Endodermal cell (in vitro differentiated cells): Measurements from ENCODE around the gene SLC26A2. TPM values are rescaled to one million over a fixed set of nuclear protein-coding genes. Genes with fewer than 3 reads are reported as not detected.
A peak's percentile ranks its signal among the peaks of the same experiment; 100 is the strongest.

Experiments used
- DNase-seq: peaks from one replicate; pipeline ENCODE4 v3.0.0-alpha.2; 2017
- H3K27ac ChIP-seq: 2 replicates; pipeline ENCODE4 v1.5.1; 2013; ENCODE audit warnings: mild to moderate bottlenecking, low read depth, low read length, moderate library complexity
- H3K27me3 ChIP-seq: 2 replicates; pipeline ENCODE4 v1.6.1; 2013; ENCODE audit warnings: mild to moderate bottlenecking, low read length, moderate library complexity; ENCODE audit not compliant: insufficient read depth, control insufficient read depth, poor library complexity, severe bottlenecking
- H3K36me3 ChIP-seq: 2 replicates; pipeline ENCODE4 v1.7.0; 2013; ENCODE audit warnings: mild to moderate bottlenecking, low read length, moderate library complexity; ENCODE audit not compliant: control insufficient read depth, insufficient read depth
- H3K4me1 ChIP-seq: one replicate; pipeline ENCODE4 v1.7.0; 2013; ENCODE audit warnings: low read length; ENCODE audit not compliant: control insufficient read depth, insufficient read depth
- H3K4me3 ChIP-seq: 2 replicates; pipeline ENCODE4 v1.5.1; 2013; ENCODE audit warnings: mild to moderate bottlenecking, low read length, moderate library complexity
- H3K9ac ChIP-seq: 2 replicates; pipeline ENCODE4 v1.6.1; 2013; ENCODE audit warnings: mild to moderate bottlenecking, low read length, moderate library complexity; ENCODE audit not compliant: poor library complexity, severe bottlenecking; ENCODE audit errors: extremely low read depth
- H3K9me3 ChIP-seq: 2 replicates; pipeline ENCODE4 v1.6.1; 2013; ENCODE audit warnings: mild to moderate bottlenecking, low read length, moderate library complexity; ENCODE audit not compliant: control insufficient read depth
- H3K27ac Mint-ChIP-seq: 2 replicates; pipeline ENCODE4 v1.8.0; 2020; ENCODE audit warnings: mixed read lengths
- H3K27me3 Mint-ChIP-seq: 2 replicates; pipeline ENCODE4 v1.8.0; 2021; ENCODE audit warnings: mild to moderate bottlenecking, mixed read lengths; ENCODE audit not compliant: insufficient read depth
- H3K36me3 Mint-ChIP-seq: 2 replicates; pipeline ENCODE4 v1.8.0; 2020; ENCODE audit warnings: low read depth, mixed read lengths
- H3K4me1 Mint-ChIP-seq: 2 replicates; pipeline ENCODE4 v1.8.0; 2020; ENCODE audit warnings: mixed read lengths
- H3K4me3 Mint-ChIP-seq: 2 replicates; pipeline ENCODE4 v1.8.0; 2020; ENCODE audit warnings: mild to moderate bottlenecking, moderate library complexity, mixed read lengths
- H3K9me3 Mint-ChIP-seq: 2 replicates; pipeline ENCODE4 v1.8.0; 2020; ENCODE audit warnings: mild to moderate bottlenecking, mixed read lengths
- WGBS, 2 experiments: methylation state at CpG; one replicate each; pipeline versions ENCODE4 v1.1.5 to v1.1.7; 2013; ENCODE audit warnings: missing lambda C conversion rate in 2 of 2, mixed read lengths in 1 of 2; ENCODE audit not compliant: insufficient coverage in 1 of 2, insufficient read length in 1 of 2; 5-methylcytosine and 5-hydroxymethylcytosine counted together
- long read RNA-seq, 4 experiments: library from polyadenylated mRNA in 2 of 4; library from RNA in 1 of 4; library from capped mRNA in 1 of 4; stranded (forward) in 3 of 4; unstranded in 1 of 4; transcript quantifications; one replicate each; pipeline ENCODE4 v2.0.0, GENCODE V29; 2020 to 2021; ENCODE audit warnings: inconsistent platforms in 1 of 4
- polyA plus RNA-seq, 2 experiments: library from polyadenylated mRNA; stranded (reverse); fragments of 50-300 nt; gene quantifications; one replicate each; pipeline ENCODE4 v1.2.3, GENCODE V29; 2013
- total RNA-seq, 2 donors: library from RNA; stranded (reverse); fragmentation: NEBNext Ultra II Directional in 1 of 2; extraction: Animal tissue kit (Norgen Biotek cat#: 25700) in 1 of 2; gene quantifications; 2 replicates in 1 of 2; 3 replicates in 1 of 2; pipeline ENCODE4 v1.2.1, GENCODE V29; 2021
- TF ChIP-seq, protein P1 (sequence below): fragments of 200-600 bp; sonication (generic); conservative IDR thresholded peaks from 2 replicates; pipeline ENCODE4 v1.5.0; 2021; ENCODE audit warnings: antibody characterized with exemption, mild to moderate bottlenecking

The SLC26A2 gene
- total RNA-seq: 10 to 100 TPM; 22.3 to 23.9 TPM
- 10.8 TPM for polyA plus RNA-seq (2013, experiment 1 of 2)
- polyA plus RNA-seq (2013, experiment 2 of 2): 11.3 TPM
- long read RNA-seq, experiment 1, partial matches to known transcripts: 0 of 6 reads
- long read RNA-seq, experiment 1, other reads (novel, unspliced or antisense): 6 of 6 reads
- long read RNA-seq, experiment 2, full-length matches to known transcripts: 2 of 10 reads
- long read RNA-seq, experiment 2, partial matches to known transcripts: 0 of 10 reads
- long read RNA-seq, experiment 2, other reads (novel, unspliced or antisense): 8 of 10 reads
- long read RNA-seq, experiment 3, full-length matches to known transcripts: 52 of 62 reads
- long read RNA-seq, experiment 3, partial matches to known transcripts: 5 of 62 reads
- long read RNA-seq, experiment 3, other reads (novel, unspliced or antisense): 5 of 62 reads
- long read RNA-seq, experiment 4, full-length matches to known transcripts: 4 of 5 reads
- long read RNA-seq, experiment 4, partial matches to known transcripts: 0 of 5 reads
- long read RNA-seq, experiment 4, other reads (novel, unspliced or antisense): 1 of 5 reads

DNA sequence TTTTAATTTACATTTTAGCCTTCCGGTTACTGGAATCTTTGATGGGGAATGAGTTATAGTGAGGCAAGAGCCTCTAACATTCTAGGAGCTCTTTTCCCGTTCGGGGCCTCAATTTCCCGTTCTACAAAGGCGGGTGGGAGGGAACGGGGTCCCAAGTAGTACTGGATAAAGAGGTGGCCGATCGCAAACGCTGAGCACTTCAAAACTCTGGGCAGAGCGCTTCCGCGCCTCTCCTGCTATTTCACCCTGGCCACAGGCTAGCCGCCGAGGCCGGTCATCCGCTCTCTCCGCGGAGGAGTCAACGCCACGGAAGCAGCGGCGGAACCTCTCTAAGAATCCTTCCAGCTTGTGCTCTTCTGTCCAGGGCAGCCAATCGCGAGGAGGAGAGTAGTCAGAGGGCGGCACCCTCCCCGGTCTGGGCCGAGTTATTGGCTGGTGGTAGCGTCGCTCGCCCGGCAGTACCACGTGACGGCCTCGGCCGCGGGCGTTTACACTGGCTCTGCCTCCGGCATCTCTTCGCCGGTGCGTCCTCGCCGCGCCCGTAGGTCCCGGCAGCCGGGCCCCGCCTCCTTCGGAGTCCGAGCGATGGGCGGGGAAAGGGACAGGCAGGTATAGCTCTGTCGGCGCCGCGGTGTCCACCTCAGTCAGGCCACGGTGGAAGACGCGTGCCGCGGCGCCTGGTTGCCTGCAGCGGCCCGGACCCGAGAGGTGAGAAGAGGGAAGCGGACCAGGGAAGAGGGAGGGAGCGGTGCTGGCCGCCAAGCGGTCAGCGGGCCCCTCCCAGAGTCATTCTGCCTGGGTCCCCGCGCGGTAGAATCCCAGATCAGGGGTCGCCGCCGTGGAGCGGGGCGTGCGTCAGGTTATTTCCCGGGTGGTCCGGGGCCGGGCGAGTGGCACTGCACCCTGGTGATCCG, at the start of gene SLC26A2:
SLC26A2 (plus strand) TSS at position 487 of the 914 bp plus-strand sequence. CDS start 16,895 bp downstream, outside the sequence.
- H3K27me3 ChIP-seq: no peaks in the 10 kb centered on the region
- Mint-ChIP-seq H3K27me3 (no peaks in the 10 kb centered on the region), H3K36me3 (peaks cover 6% of the 10 kb centered on the region), H3K4me1 (peaks cover 17% of the 10 kb centered on the region), H3K27ac (peak within 1 kb of the TSS; percentile 98), H3K4me3 (peak within 1 kb of the TSS; percentile 81), H3K9me3 (no peaks in the 10 kb centered on the region)
- WGBS, 2 experiments: 0 to 2% methylated on average over 21 to 84 of the region's 84 CpGs
- peak; percentile 99 for DNase-seq
- H3K9me3 ChIP-seq: no peaks in the 10 kb centered on the region
- peak within 1 kb of the TSS; percentile 61 for H3K9ac ChIP-seq
- H3K36me3 ChIP-seq: no peaks in the 10 kb centered on the region
- peak within 1 kb of the TSS; percentile 61 for H3K27ac ChIP-seq
- H3K4me1 ChIP-seq: peaks cover 9% of the 10 kb centered on the region
- peak within 1 kb of the TSS; percentile 88 for H3K4me3 ChIP-seq
- TF ChIP-seq, protein P1, sequence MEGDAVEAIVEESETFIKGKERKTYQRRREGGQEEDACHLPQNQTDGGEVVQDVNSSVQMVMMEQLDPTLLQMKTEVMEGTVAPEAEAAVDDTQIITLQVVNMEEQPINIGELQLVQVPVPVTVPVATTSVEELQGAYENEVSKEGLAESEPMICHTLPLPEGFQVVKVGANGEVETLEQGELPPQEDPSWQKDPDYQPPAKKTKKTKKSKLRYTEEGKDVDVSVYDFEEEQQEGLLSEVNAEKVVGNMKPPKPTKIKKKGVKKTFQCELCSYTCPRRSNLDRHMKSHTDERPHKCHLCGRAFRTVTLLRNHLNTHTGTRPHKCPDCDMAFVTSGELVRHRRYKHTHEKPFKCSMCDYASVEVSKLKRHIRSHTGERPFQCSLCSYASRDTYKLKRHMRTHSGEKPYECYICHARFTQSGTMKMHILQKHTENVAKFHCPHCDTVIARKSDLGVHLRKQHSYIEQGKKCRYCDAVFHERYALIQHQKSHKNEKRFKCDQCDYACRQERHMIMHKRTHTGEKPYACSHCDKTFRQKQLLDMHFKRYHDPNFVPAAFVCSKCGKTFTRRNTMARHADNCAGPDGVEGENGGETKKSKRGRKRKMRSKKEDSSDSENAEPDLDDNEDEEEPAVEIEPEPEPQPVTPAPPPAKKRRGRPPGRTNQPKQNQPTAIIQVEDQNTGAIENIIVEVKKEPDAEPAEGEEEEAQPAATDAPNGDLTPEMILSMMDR: peak; percentile 33

- H3K27me3 ChIP-seq: no peaks in the 10 kb centered on the region
- H3K9me3 ChIP-seq: no peaks in the 10 kb centered on the region
- Mint-ChIP-seq H3K27ac (no peak overlapping the region), H3K9me3 (no peaks in the 10 kb centered on the region), H3K27me3 (no peaks in the 10 kb centered on the region), H3K36me3 (no peaks in the 10 kb centered on the region), H3K4me3 (no peak overlapping the region), H3K4me1 (peaks cover 41% of the 10 kb centered on the region)
- H3K9ac ChIP-seq: no peak overlapping the region
- H3K27ac ChIP-seq: no peak overlapping the region
- peaks cover 19% of the 10 kb centered on the region for H3K4me1 ChIP-seq
- DNase-seq: no peak
- TF ChIP-seq, protein P1: no peak
- H3K36me3 ChIP-seq: no peaks in the 10 kb centered on the region
- H3K4me3 ChIP-seq: no peak overlapping the region
- 97 to 100% methylated on average over 1 of the region's 1 CpG for WGBS, 2 experiments
Observed at GRCh38 chr5:149911031-149911430, 49.5 kb upstream of the SLC26A2 start.

- Histone ChIP-seq H3K4me1 (peaks cover 19% of the 10 kb centered on the region), H3K4me3 (no peak overlapping the region), H3K9me3 (no peaks in the 10 kb centered on the region), H3K27ac (no peak overlapping the region), H3K27me3 (no peaks in the 10 kb centered on the region), H3K36me3 (no peaks in the 10 kb centered on the region), H3K9ac (no peak overlapping the region)
- Mint-ChIP-seq H3K4me1 (peaks cover 43% of the 10 kb centered on the region), H3K4me3 (no peak overlapping the region), H3K27ac (no peak overlapping the region), H3K9me3 (no peaks in the 10 kb centered on the region), H3K27me3 (no peaks in the 10 kb centered on the region), H3K36me3 (no peaks in the 10 kb centered on the region)
- WGBS, 2 experiments: 93 to 95% methylated on average over 2 to 3 of the region's 3 CpGs
- no peak for DNase-seq
- TF ChIP-seq, protein P1: no peak
Observed at GRCh38 chr5:149912226-149912871, 48.2 kb upstream of the SLC26A2 start.
